A673 (cell line): ENCODE data around the gene PRSS38. TPM values are rescaled to one million over a fixed set of nuclear protein-coding genes. Genes with fewer than 3 reads are reported as not detected.

Experiments
- BruUV-seq: library from RNA; stranded (reverse); fragments of 400-500 nt; replicated peaks from 2 replicates; lab custom pipeline; 2021; lab: Mats Ljungman, UMichigan
- CTCF ChIA-PET: fragments of 300-600 bp; sonication (Branson Sonifier 250); formaldehyde crosslinking; loops from one replicate; lab custom pipeline; 2022; ENCODE audit warnings: antibody characterized with exemption; lab: Charles Lee
- POLR2A ChIA-PET: fragments of 300-600 bp; sonication (Branson Sonifier 250); formaldehyde crosslinking; loops from one replicate; lab custom pipeline; 2022; ENCODE audit warnings: antibody characterized with exemption; ENCODE audit not compliant: low non-redundant PET; lab: Charles Lee
- DNase-seq: peaks from one replicate; pipeline ENCODE4 v3.0.0-alpha.2; 2015; ENCODE audit warnings: low spot score
- H3K27ac ChIP-seq: fragments of 200-600 bp; sonication (generic); 2 replicates; pipeline ENCODE4 v1.5.1; 2016; ENCODE audit warnings: mixed run types, low read depth, mild to moderate bottlenecking, mixed read lengths, antibody characterized with exemption, low read length; ENCODE audit not compliant: poor library complexity, severe bottlenecking
- H3K27me3 ChIP-seq: fragments of 200-600 bp; sonication (generic); replicated peaks from 2 replicates; pipeline ENCODE4 v1.6.1; 2017; ENCODE audit warnings: mixed run types, low read depth, mild to moderate bottlenecking, mixed read lengths, antibody characterized with exemption, low read length; ENCODE audit not compliant: insufficient read depth, poor library complexity
- H3K36me3 ChIP-seq: fragments of 200-600 bp; sonication (generic); 2 replicates; pipeline ENCODE4 v1.6.1; 2016; ENCODE audit warnings: mixed run types, mild to moderate bottlenecking, mixed read lengths, antibody characterized with exemption, low read length; ENCODE audit not compliant: insufficient read depth, poor library complexity, severe bottlenecking
- H3K4me1 ChIP-seq: fragments of 200-600 bp; sonication (generic); 2 replicates; pipeline ENCODE4 v1.6.1; 2017; ENCODE audit warnings: mixed run types, mild to moderate bottlenecking, mixed read lengths, antibody characterized with exemption, low read length; ENCODE audit not compliant: insufficient read depth, poor library complexity, severe bottlenecking
- H3K4me3 ChIP-seq: fragments of 200-600 bp; sonication (generic); 2 replicates; pipeline ENCODE4 v1.5.1; 2016; ENCODE audit warnings: low read depth, mixed run types, mild to moderate bottlenecking, mixed read lengths, low read length; ENCODE audit not compliant: poor library complexity, severe bottlenecking
- H3K9me3 ChIP-seq: fragments of 200-600 bp; sonication (generic); 2 replicates; pipeline ENCODE4 v1.6.1; 2016; ENCODE audit warnings: mixed run types, low read depth, mild to moderate bottlenecking, mixed read lengths, antibody characterized with exemption, low read length; ENCODE audit not compliant: poor library complexity, severe bottlenecking
- CTCF ChIP-seq: fragments of 300-800, 200-600 bp; sonication (generic); conservative IDR thresholded peaks from 2 replicates; pipeline ENCODE4 v1.5.1; 2017; ENCODE audit warnings: low read depth, mild to moderate bottlenecking, antibody characterized with exemption, low read length, moderate library complexity, mixed read lengths
- EZH2 ChIP-seq: fragments of 200-600 bp; sonication (generic); IDR thresholded peaks from 2 replicates; pipeline ENCODE4 v1.6.1; 2017; ENCODE audit warnings: borderline replicate concordance, low read depth, mild to moderate bottlenecking, mixed read lengths, antibody characterized with exemption, low read length; ENCODE audit not compliant: poor library complexity, severe bottlenecking
- intact Hi-C: fragments of 100-400 bp; cut with micrococcal nuclease; formaldehyde crosslinking; loops from one replicate; pipeline ENCODE4 v1.10.0; 2022; ENCODE audit not compliant: unreplicated experiment
- total RNA-seq: library from RNA; stranded (reverse); gene quantifications from 2 replicates; pipeline ENCODE4 v1.2.3, GENCODE V29; 2021

Gene PRSS38
- total RNA-seq, 1 experiment from 2014 or later: not detected

GRCh38 chr1:227787513-227788270, 27.8 kb upstream of the PRSS38 start:
- DNase-seq: peak; percentile 94
- intact Hi-C loops: no loop called here
- no peak for TF ChIP-seq EZH2
- TF ChIP-seq CTCF: no peak
- peaks cover 11% of the 10 kb centered on the region for H3K4me1 ChIP-seq
- CTCF ChIA-PET: interaction anchor here (0.6 kb wide), 1 partner anchor 158 kb away, joined by 14 read pairs; no protein-coding TSS in a partner anchor
- no TSS peak for BruUV-seq
- H3K27me3 ChIP-seq: no peaks in the 10 kb centered on the region
- POLR2A ChIA-PET: no interaction called here
- H3K9me3 ChIP-seq: no peaks in the 10 kb centered on the region
- no peak overlapping the region for H3K27ac ChIP-seq
- H3K36me3 ChIP-seq: no peaks in the 10 kb centered on the region
- peak overlapping the region; percentile 56 for H3K4me3 ChIP-seq

GRCh38 chr1:227788271-227789083, 27.0 kb upstream of the PRSS38 start:
- Histone ChIP-seq H3K27ac (no peak overlapping the region), H3K27me3 (no peaks in the 10 kb centered on the region), H3K4me3 (peak overlapping the region; percentile 56), H3K4me1 (peaks cover 16% of the 10 kb centered on the region), H3K36me3 (no peaks in the 10 kb centered on the region), H3K9me3 (no peaks in the 10 kb centered on the region)
- ChIA-PET POLR2A (no interaction called here), CTCF (no interaction called here)
- BruUV-seq: no TSS peak
- intact Hi-C loops: no loop called here
- peak; percentile 80 for DNase-seq
- TF ChIP-seq EZH2: no peak
- no peak for TF ChIP-seq CTCF

- intact Hi-C loops: no loop called here
- DNase-seq: no peak
- H3K4me3 ChIP-seq: peak overlapping the region; percentile 56
- no peaks in the 10 kb centered on the region for H3K36me3 ChIP-seq
- no peaks in the 10 kb centered on the region for H3K9me3 ChIP-seq
- CTCF ChIA-PET: no interaction called here
- no TSS peak for BruUV-seq
- POLR2A ChIA-PET: no interaction called here
- H3K27ac ChIP-seq: no peak overlapping the region
- H3K4me1 ChIP-seq: peaks cover 25% of the 10 kb centered on the region
- TF ChIP-seq CTCF: no peak
- no peak for TF ChIP-seq EZH2
- H3K27me3 ChIP-seq: no peaks in the 10 kb centered on the region
These were observed 26.1 kb upstream of the PRSS38 start for GRCh38 chr1:227789084-227790033.
